ENCODE measurements around the gene GPR141.

GRCh38 chr7:37698276-37698675, 14.7 kb downstream of the GPR141 start:
- no peak for TF ChIP-seq NR2C2 (CRISPR knock-in tag; IDR thresholded peaks at IDR 0.05)
- TF ChIP-seq NFE2L1 (CRISPR knock-in tag; IDR thresholded peaks at IDR 0.05): no peak
- TF ChIP-seq ZNF671 (CRISPR knock-in tag; IDR thresholded peaks at IDR 0.05): no peak
- TF ChIP-seq ZNF121 (CRISPR knock-in tag; IDR thresholded peaks at IDR 0.05): no peak
- no peak for TF ChIP-seq HMGXB4 (CRISPR knock-in tag; IDR thresholded peaks at IDR 0.05)

Data from WTC11 (cell line).